HepG2 (cell line): ENCODE measurements around the gene UBAP2L. TPM values are rescaled to one million over a fixed set of nuclear protein-coding genes. Genes with fewer than 3 reads are reported as not detected.

Experiments
- AKNA ChIP-seq: sonication (generic); formaldehyde crosslinking; IDR thresholded peaks from 2 replicates; pipeline ENCODE4 v1.4.0; 2020; ENCODE audit warnings: missing genetic modification reagents, borderline replicate concordance
- ATRX ChIP-seq: sonication (generic); formaldehyde crosslinking; IDR thresholded peaks from 2 replicates; pipeline ENCODE4 v1.4.0; 2020; ENCODE audit warnings: missing genetic modification reagents, borderline replicate concordance
- BRCA1 ChIP-seq: sonication (generic); formaldehyde crosslinking; IDR thresholded peaks from 2 replicates; pipeline ENCODE4 v1.4.0; 2020; ENCODE audit warnings: missing genetic modification reagents
- CERS6 ChIP-seq: sonication (generic); formaldehyde crosslinking; IDR thresholded peaks from 2 replicates; pipeline ENCODE4 v1.5.0; 2020; ENCODE audit warnings: missing genetic modification reagents
- CHD4 ChIP-seq: fragments of 200-600 bp; sonication (generic); IDR thresholded peaks from 2 replicates; pipeline ENCODE4 v1.7.0; 2017; ENCODE audit warnings: mild to moderate bottlenecking, low read length, borderline replicate concordance
- DR1 ChIP-seq: sonication (generic); formaldehyde crosslinking; IDR thresholded peaks from 2 replicates; pipeline ENCODE4 v1.8.0; 2021; ENCODE audit warnings: mild to moderate bottlenecking, missing genetic modification reagents, inconsistent platforms
- ELK4 ChIP-seq: sonication (generic); formaldehyde crosslinking; IDR thresholded peaks from 2 replicates; pipeline ENCODE4 v1.9.0; 2021; ENCODE audit warnings: missing genetic modification reagents, borderline replicate concordance
- HIVEP1 ChIP-seq: sonication (generic); formaldehyde crosslinking; IDR thresholded peaks from 2 replicates; pipeline ENCODE4 v1.4.0; 2020; ENCODE audit warnings: mild to moderate bottlenecking, missing genetic modification reagents
- HOXD1 ChIP-seq: sonication (generic); formaldehyde crosslinking; IDR thresholded peaks from 2 replicates; pipeline ENCODE4 v1.5.0; 2020; ENCODE audit warnings: missing genetic modification reagents
- PLRG1 ChIP-seq: fragments of 450-650 bp; conservative IDR thresholded peaks from 2 replicates; pipeline ENCODE4 v1.6.1; 2016
- SNAI1 ChIP-seq: sonication (generic); formaldehyde crosslinking; IDR thresholded peaks from 2 replicates; pipeline ENCODE4 v1.5.0; 2020; ENCODE audit warnings: mild to moderate bottlenecking, missing genetic modification reagents, borderline replicate concordance
- SRY ChIP-seq: sonication (generic); formaldehyde crosslinking; IDR thresholded peaks from 2 replicates; pipeline ENCODE4 v1.8.0; 2022; ENCODE audit warnings: mild to moderate bottlenecking, missing genetic modification reagents
- TEF ChIP-seq: sonication (generic); formaldehyde crosslinking; IDR thresholded peaks from 2 replicates; pipeline ENCODE4 v1.5.0; 2020; ENCODE audit warnings: missing genetic modification reagents
- ZNF251 ChIP-seq: sonication (generic); formaldehyde crosslinking; IDR thresholded peaks from 2 replicates; pipeline ENCODE4 v1.9.0; 2021; ENCODE audit warnings: mild to moderate bottlenecking, missing genetic modification reagents
- ZNF639 ChIP-seq: conservative IDR thresholded peaks from 2 replicates; pipeline ENCODE4 v1.6.1; 2018; ENCODE audit warnings: missing genetic modification reagents
- ZSCAN20 ChIP-seq: sonication (generic); formaldehyde crosslinking; IDR thresholded peaks from 2 replicates; pipeline ENCODE4 v1.4.0; 2020; ENCODE audit warnings: missing genetic modification reagents, mild to moderate bottlenecking, borderline replicate concordance
- polyA plus RNA-seq, 8 experiments: library from polyadenylated mRNA; depleted of rRNA in 3 of 8; stranded (reverse) in 7 of 8; unstranded in 1 of 8; fragments of >200 nt; fragmentation: Illumina TruSeq in 4 of 8; extraction: Trizol in 4 of 8; gene quantifications; 2 replicates each; pipeline versions ENCODE4 v1.2.1 to v1.2.3, GENCODE V29; 2011 to 2016; ENCODE audit warnings: low read depth in 4 of 8, missing spikeins in 1 of 8, mixed read lengths in 1 of 8; ENCODE audit not compliant: insufficient read depth in 1 of 8
- total RNA-seq, 5 experiments: library from RNA; depleted of rRNA; stranded (reverse); fragments of >200 nt; fragmentation: Illumina TruSeq; extraction: Trizol; gene quantifications; 2 replicates each; pipeline ENCODE4 v1.2.3, GENCODE V29; 2016; ENCODE audit warnings: low read depth in 1 of 5
- TF ChIP-seq, protein P1 (sequence below): sonication (generic); formaldehyde crosslinking; IDR thresholded peaks from 2 replicates; pipeline ENCODE4 v1.9.0; 2021; ENCODE audit warnings: missing genetic modification reagents, mild to moderate bottlenecking, borderline replicate concordance
- TF ChIP-seq, protein P2 (sequence below): IDR thresholded peaks from 2 replicates; pipeline ENCODE4 v1.6.1; 2016

UBAP2L gene
- total and polyA plus RNA-seq, 2 of the 13 experiments (the other 11 are each of a cell fraction or from before 2014, with no cell fraction given): 74.2 to 159 TPM

- TF ChIP-seq AKNA (CRISPR knock-in tag) (no peak), CHD4 (no peak), ATRX (CRISPR knock-in tag) (no peak), ZNF639 (CRISPR knock-in tag) (no peak; the same call in 1 of the 2 replicates), BRCA1 (CRISPR knock-in tag) (no peak), ZSCAN20 (no peak), CERS6 (CRISPR knock-in tag) (no peak), DR1 (CRISPR knock-in tag) (peak; percentile 31; the same call in 1 of the 2 replicates), SRY (CRISPR knock-in tag) (no peak), ELK4 (CRISPR knock-in tag) (no peak), ZNF251 (CRISPR knock-in tag) (0 out of 2 replicates have a peak, but pooled peaks have one; percentile 55), HOXD1 (CRISPR knock-in tag) (no peak), HIVEP1 (CRISPR knock-in tag) (peak; percentile 91), TEF (no peak), PLRG1 (no peak), SNAI1 (CRISPR knock-in tag) (no peak)
- TF ChIP-seq, protein P1, sequence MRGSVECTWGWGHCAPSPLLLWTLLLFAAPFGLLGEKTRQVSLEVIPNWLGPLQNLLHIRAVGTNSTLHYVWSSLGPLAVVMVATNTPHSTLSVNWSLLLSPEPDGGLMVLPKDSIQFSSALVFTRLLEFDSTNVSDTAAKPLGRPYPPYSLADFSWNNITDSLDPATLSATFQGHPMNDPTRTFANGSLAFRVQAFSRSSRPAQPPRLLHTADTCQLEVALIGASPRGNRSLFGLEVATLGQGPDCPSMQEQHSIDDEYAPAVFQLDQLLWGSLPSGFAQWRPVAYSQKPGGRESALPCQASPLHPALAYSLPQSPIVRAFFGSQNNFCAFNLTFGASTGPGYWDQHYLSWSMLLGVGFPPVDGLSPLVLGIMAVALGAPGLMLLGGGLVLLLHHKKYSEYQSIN (CRISPR knock-in tag): no peak
- TF ChIP-seq, protein P2, sequence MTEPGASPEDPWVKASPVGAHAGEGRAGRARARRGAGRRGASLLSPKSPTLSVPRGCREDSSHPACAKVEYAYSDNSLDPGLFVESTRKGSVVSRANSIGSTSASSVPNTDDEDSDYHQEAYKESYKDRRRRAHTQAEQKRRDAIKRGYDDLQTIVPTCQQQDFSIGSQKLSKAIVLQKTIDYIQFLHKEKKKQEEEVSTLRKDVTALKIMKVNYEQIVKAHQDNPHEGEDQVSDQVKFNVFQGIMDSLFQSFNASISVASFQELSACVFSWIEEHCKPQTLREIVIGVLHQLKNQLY (CRISPR knock-in tag): peak; percentile 52; the same call in 1 of the 2 replicates
These were observed 51.7 kb downstream of the UBAP2L start, which contains the start of gene HAX1 (continued) for GRCh38 chr1:154272217-154272998.
